Upper lobe of left lung (tissue), 6 donors: ENCODE results near the gene ZNF185. TPM values are rescaled to one million over a fixed set of nuclear protein-coding genes. Genes with fewer than 3 reads are reported as not detected.

Experiments
- ATAC-seq, 2 donors: fragments of 200-7000 bp; cut with Tn5 transposase; one replicate each; pipeline ENCODE4 v1.9.1; 2022; ENCODE audit warnings: mild to moderate bottlenecking in 2 of 2, moderate library complexity in 2 of 2; ENCODE audit not compliant: low FRiP score in 2 of 2
- DNase-seq, 2 donors: peaks; one replicate each; pipeline ENCODE4 v3.0.0-alpha.2; 2019 to 2020
- H3K27ac ChIP-seq, 4 donors: fragments of 200-600 bp; sonication (generic); one replicate each; pipeline ENCODE4 v1.5.1; 2016 to 2019
- H3K27me3 ChIP-seq, 4 donors: fragments of 200-600 bp; sonication (generic); one replicate each; pipeline ENCODE4 v1.5.1; 2017 to 2019
- H3K36me3 ChIP-seq, 4 donors: fragments of 200-600 bp; sonication (generic); one replicate each; pipeline ENCODE4 v1.5.1; 2016 to 2019
- H3K4me1 ChIP-seq, 4 donors: fragments of 200-600 bp; sonication (generic); one replicate each; pipeline ENCODE4 v1.5.1; 2018 to 2019
- H3K4me3 ChIP-seq, 4 donors: fragments of 200-600 bp; sonication (generic); one replicate each; pipeline ENCODE4 v1.5.1; 2017 to 2019; ENCODE audit warnings: mild to moderate bottlenecking in 2 of 4, moderate library complexity in 1 of 4
- H3K9me3 ChIP-seq, 4 donors: fragments of 200-600 bp; sonication (generic); one replicate each; pipeline ENCODE4 v1.5.1; 2018 to 2019
- EP300 ChIP-seq, 4 donors: sonication (generic); formaldehyde crosslinking; IDR thresholded peaks; one replicate each; pipeline ENCODE4 v1.5.1; 2017; ENCODE audit warnings: antibody characterized with exemption in 4 of 4, control low read depth in 2 of 4
- POLR2A ChIP-seq, 4 donors: fragments of 450-650 bp; IDR thresholded peaks; one replicate each; pipeline ENCODE4 v1.5.1; 2016 to 2017; ENCODE audit warnings: antibody characterized with exemption in 4 of 4, mild to moderate bottlenecking in 2 of 4
- POLR2AphosphoS5 ChIP-seq, 2 donors: sonication (generic); formaldehyde crosslinking; IDR thresholded peaks; one replicate each; pipeline ENCODE4 v1.5.1; 2017; ENCODE audit warnings: antibody characterized with exemption in 2 of 2
- WGBS, 2 donors: methylation state at CpG; one replicate each; pipeline ENCODE4 v1.1.5; 2017 to 2018; 5-methylcytosine and 5-hydroxymethylcytosine counted together
- total RNA-seq, 6 donors: library from RNA; depleted of rRNA in 4 of 6; stranded (reverse); fragments of >200 nt in 4 of 6; gene quantifications; one replicate each; pipeline versions ENCODE4 v1.1.0 to v1.2.1, GENCODE V29; 2016 to 2021
- TF ChIP-seq, protein P1 (sequence below), 6 experiments: fragments of 450-650 bp in 4 of 6; fragments of 200-600 bp in 2 of 6; sonication (generic) in 2 of 6; IDR thresholded peaks; one replicate each; pipeline ENCODE4 v1.5.1; 2016 to 2019; ENCODE audit warnings: antibody characterized with exemption in 6 of 6
- donor health status: DM: no; HTN: no; CAD: no; lungs with moderate emphysema.
- donor health status: DM: no; HTN: yes; CAD: no; lungs with severe emphysema.

ZNF185 gene
- total RNA-seq, 6 donors from 2014 or later, result 13.6 to 26.4 (median 19.9) TPM

DNA sequence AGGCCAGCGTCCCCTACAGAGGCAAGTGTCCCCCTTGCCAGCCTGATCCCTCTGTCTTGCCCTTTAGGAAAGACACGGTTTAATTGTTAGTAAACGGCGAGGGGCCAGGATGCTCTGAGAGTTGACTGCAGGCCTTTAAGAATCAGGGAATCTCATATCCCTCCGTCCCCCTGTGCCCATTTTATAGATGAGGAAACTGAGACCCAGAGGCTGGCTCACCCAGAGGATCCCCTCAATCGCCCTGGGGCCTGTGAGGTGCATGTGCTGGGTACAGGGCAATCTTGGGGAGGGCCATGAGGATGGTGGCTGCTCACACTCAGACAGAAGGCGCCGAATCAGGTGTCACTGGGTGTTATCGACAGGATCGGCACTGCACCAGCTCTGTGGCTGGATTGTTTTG, 575 bp downstream of the ZNF185 start:
- peak overlapping the region in 3 of 4 donors; percentile 34 to 44 (median 44) for H3K4me3 ChIP-seq

DNA sequence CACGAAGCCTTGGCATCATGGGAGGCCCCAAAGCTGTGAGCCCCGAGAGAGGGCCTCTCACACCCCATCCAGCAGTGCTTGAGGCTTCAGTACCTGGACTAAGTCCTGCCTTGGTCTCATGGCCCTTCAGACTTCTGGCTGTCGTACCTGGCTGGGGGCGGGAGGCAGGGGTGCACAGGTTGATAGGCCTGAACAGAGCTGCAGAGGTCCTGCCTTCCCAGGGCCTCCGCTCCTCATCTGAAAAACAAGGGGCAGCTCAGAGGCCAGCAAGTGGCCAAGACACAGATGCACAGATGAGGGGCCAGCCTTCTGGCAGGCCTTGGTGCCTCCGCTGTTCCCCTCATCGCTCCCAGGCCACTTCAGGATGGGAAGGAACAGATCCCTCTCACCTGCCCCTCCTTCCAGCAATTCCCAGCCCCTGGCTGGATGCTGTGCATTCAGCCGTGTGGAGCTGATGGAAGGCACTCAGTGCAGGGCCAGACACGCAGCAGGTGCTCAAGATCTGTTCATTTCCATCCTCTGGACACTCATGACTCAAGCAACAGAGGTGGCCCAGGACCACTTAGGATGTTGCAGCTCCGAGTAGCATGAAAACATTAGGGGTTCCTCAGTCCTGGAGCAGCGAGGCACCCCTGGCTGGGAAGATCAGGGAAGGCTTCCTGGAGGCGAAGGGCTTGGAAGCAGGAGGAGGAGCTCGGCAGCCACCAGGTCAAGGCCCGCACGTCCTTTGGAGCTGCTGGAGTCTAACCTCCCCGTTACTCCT, 1.4 kb downstream of the ZNF185 start:
- TF ChIP-seq POLR2AphosphoS5 (IDR thresholded peaks at IDR 0.05) (no peak), POLR2A (IDR thresholded peaks at IDR 0.05) (no peak), EP300 (IDR thresholded peaks at IDR 0.05) (no peak)
- TF ChIP-seq, protein P1, sequence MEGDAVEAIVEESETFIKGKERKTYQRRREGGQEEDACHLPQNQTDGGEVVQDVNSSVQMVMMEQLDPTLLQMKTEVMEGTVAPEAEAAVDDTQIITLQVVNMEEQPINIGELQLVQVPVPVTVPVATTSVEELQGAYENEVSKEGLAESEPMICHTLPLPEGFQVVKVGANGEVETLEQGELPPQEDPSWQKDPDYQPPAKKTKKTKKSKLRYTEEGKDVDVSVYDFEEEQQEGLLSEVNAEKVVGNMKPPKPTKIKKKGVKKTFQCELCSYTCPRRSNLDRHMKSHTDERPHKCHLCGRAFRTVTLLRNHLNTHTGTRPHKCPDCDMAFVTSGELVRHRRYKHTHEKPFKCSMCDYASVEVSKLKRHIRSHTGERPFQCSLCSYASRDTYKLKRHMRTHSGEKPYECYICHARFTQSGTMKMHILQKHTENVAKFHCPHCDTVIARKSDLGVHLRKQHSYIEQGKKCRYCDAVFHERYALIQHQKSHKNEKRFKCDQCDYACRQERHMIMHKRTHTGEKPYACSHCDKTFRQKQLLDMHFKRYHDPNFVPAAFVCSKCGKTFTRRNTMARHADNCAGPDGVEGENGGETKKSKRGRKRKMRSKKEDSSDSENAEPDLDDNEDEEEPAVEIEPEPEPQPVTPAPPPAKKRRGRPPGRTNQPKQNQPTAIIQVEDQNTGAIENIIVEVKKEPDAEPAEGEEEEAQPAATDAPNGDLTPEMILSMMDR (IDR thresholded peaks at IDR 0.05), result no peak
- Histone ChIP-seq H3K27ac (no peak overlapping the region), H3K4me1 (peaks cover 0 to 19% (median 0%) of the 10 kb centered on the region in 4 donors), H3K4me3 (no peak overlapping the region), H3K36me3 (no peaks in the 10 kb centered on the region), H3K27me3 (no peaks in the 10 kb centered on the region), H3K9me3 (no peaks in the 10 kb centered on the region)
- ATAC-seq, result no peak
- no peak for DNase-seq
- WGBS, 2 donors, result 91% methylated on average over 16 of the region's 16 CpGs; no CpG with 5 or more reads in 1 of the 2 donors

More for the DNA sequence above, 575 bp downstream of the ZNF185 start:
- H3K36me3 ChIP-seq, result no peaks in the 10 kb centered on the region
- H3K9me3 ChIP-seq, result no peaks in the 10 kb centered on the region
- DNase-seq (no peak), ATAC-seq (no peak)
- H3K4me1 ChIP-seq, result peaks cover 0 to 14% (median 0%) of the 10 kb centered on the region in 4 donors
- H3K27ac ChIP-seq, result no peak overlapping the region
- no peaks in the 10 kb centered on the region for H3K27me3 ChIP-seq
- no peak for TF ChIP-seq EP300 (IDR thresholded peaks at IDR 0.05)
- TF ChIP-seq POLR2A (IDR thresholded peaks at IDR 0.05), result no peak
- no peak for TF ChIP-seq POLR2AphosphoS5 (IDR thresholded peaks at IDR 0.05)
- TF ChIP-seq, protein P1 (IDR thresholded peaks at IDR 0.05), result no peak
- 72% methylated on average over 10 of the region's 10 CpGs; no CpG with 5 or more reads in 1 of the 2 donors for WGBS, 2 donors

DNA sequence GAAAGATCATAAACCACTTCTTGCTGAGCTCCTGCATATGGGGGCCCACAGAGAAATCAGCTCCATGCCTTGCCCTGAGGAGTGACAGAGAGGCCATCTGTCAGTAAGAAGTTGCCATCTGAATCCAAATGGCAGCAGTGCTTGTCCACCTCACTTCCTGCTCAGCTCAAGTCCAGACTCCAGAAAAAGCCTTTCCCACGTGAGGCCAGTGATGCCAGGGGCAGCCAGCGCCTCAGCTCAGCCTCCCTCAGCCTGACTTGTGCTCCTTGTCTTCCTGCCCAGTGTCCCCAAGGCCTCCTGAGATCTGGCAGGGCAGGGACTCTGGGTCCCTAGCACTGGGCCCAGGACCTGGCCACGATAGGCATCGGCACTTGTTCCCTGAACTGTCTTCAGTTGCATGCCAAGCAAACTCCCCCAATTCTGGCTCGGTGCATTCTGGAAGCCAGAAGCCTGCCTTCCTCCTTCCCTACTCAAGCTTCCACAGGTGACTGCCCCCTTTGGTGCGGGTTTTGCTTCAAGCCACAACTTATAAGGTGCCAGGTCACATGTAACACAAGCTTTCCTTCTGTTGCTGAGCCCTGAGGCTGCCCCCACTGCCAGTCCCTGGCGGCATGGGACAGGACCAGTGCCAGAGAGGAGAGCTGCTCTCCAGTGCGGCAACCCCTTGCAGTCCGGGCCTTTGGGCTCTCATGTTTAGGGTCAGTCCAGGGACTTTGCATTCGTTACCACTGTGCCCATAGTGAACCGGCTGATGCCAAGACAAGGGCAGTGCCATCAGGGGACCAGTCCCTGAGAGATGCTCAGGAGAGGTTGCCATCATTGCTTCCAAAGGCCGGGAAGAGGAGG, 2.2 kb downstream of the ZNF185 start:
- Histone ChIP-seq H3K9me3 (no peaks in the 10 kb centered on the region), H3K36me3 (no peaks in the 10 kb centered on the region), H3K4me3 (no peak overlapping the region), H3K4me1 (peaks cover 0 to 22% (median 0%) of the 10 kb centered on the region in 4 donors), H3K27ac (no peak overlapping the region), H3K27me3 (no peaks in the 10 kb centered on the region)
- ATAC-seq, result no peak
- TF ChIP-seq POLR2AphosphoS5 (IDR thresholded peaks at IDR 0.05), result no peak
- TF ChIP-seq EP300 (IDR thresholded peaks at IDR 0.05), result no peak
- TF ChIP-seq POLR2A (IDR thresholded peaks at IDR 0.05), result no peak
- TF ChIP-seq, protein P1 (IDR thresholded peaks at IDR 0.05), result no peak
- DNase-seq, result no peak
- WGBS, 2 donors, result 79 to 100% methylated on average over 2 to 12 of the region's 12 CpGs

DNA sequence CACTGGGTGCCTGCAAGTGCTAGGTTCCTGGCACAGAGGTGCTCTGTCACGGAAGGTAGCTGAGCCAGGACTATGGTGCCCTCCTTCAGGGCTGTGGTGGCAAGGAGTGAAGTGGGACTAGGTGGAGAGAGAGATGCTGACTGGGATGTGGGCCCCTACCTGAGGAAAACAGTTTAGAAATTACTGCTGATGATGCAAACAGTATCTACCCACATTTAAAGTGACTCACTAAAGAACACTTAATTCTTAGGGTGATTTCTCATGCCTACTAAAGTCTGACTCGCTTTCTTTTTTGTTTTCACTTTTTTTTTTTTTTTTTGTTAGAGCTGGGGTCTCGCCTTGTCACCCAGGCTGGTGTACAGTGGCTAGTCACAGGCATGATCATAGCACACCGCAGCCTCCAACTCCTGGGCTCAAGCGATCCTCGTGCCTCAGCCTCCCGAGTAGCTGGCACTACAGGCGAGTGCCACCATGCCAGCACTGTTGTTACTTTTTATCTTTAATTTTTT, 3.1 kb downstream of the ZNF185 start:
- Histone ChIP-seq H3K4me3 (no peak overlapping the region), H3K9me3 (no peaks in the 10 kb centered on the region), H3K4me1 (peaks cover 0 to 22% (median 0%) of the 10 kb centered on the region in 4 donors), H3K27ac (no peak overlapping the region), H3K27me3 (no peaks in the 10 kb centered on the region), H3K36me3 (no peaks in the 10 kb centered on the region)
- DNase-seq, result no peak
- 88 to 89% methylated on average over 8 of the region's 8 CpGs for WGBS, 2 donors
- TF ChIP-seq EP300 (IDR thresholded peaks at IDR 0.05) (no peak), POLR2AphosphoS5 (IDR thresholded peaks at IDR 0.05) (no peak), POLR2A (IDR thresholded peaks at IDR 0.05) (no peak)
- TF ChIP-seq, protein P1 (IDR thresholded peaks at IDR 0.05), result no peak
- no peak for ATAC-seq
